GM12878 (cell line): ENCODE results near the gene BICC1. TPM values are rescaled to one million over a fixed set of nuclear protein-coding genes. Genes with fewer than 3 reads are reported as not detected.

Experiments used
- ATAC-seq: fragments of 200-7000 bp; cut with Tn5 transposase; 3 replicates; pipeline ENCODE4 v1.9.1; 2020; ENCODE audit warnings: mild to moderate bottlenecking, moderate library complexity
- BruUV-seq: library from RNA; stranded (reverse); fragments of 400-500 nt; replicated peaks from 2 replicates; lab custom pipeline; 2021; lab: Mats Ljungman, UMichigan
- CTCF ChIA-PET: fragments of 300-600 bp; sonication (Branson Sonifier 250); formaldehyde crosslinking; extraction: SDS; loops from one replicate; lab custom pipeline; 2021; ENCODE audit warnings: inconsistent platforms; lab: Yijun Ruan, JAX
- POLR2A ChIA-PET: fragments of 350-600 bp; formaldehyde crosslinking; extraction: SDS; loops from one replicate; lab custom pipeline; 2021; ENCODE audit warnings: inconsistent platforms; lab: Charles Lee
- RAD21 ChIA-PET: fragments of 300-600 bp; sonication (Branson Sonifier 250); formaldehyde crosslinking; loops from one replicate; lab custom pipeline; 2023; ENCODE audit warnings: antibody characterized with exemption; ENCODE audit not compliant: unreplicated experiment; lab: Charles Lee
- SMC1A ChIA-PET: fragments of 300-600 bp; sonication (Branson Sonifier 250); formaldehyde crosslinking; loops from one replicate; lab custom pipeline; 2023; ENCODE audit not compliant: unreplicated experiment, uncharacterized antibody; lab: Charles Lee
- DNase-seq: peaks from one replicate; pipeline ENCODE4 v3.0.0-alpha.2; 2011; ENCODE audit warnings: low read depth, low spot score
- FAIRE-seq: peaks from 3 replicates; lab custom pipeline; 2011; peaks lifted over from hg19 to GRCh38; lab: Jason Lieb, UNC
- H2AFZ ChIP-seq: 2 replicates; pipeline ENCODE4 v1.6.0; 2011; ENCODE audit warnings: low read depth, low read length, control low read depth; ENCODE audit not compliant: control insufficient read depth
- H3K27ac ChIP-seq: 2 replicates; pipeline ENCODE4 v1.5.1; 2011; ENCODE audit warnings: control low read depth; ENCODE audit not compliant: control insufficient read depth, insufficient read depth
- H3K27me3 ChIP-seq, 2 experiments: replicated peaks in 1 of 2; 2 replicates each; pipeline versions ENCODE4 v1.6.0 to v1.6.1; 2011; ENCODE audit warnings: low read length in 1 of 2; ENCODE audit not compliant: control insufficient read depth in 2 of 2, insufficient read depth in 2 of 2
- H3K36me3 ChIP-seq, 2 experiments: 2 replicates each; pipeline ENCODE4 v1.5.1; 2011; ENCODE audit warnings: low read length in 1 of 2; ENCODE audit not compliant: control insufficient read depth in 2 of 2, insufficient read depth in 2 of 2
- H3K4me1 ChIP-seq: 2 replicates; pipeline ENCODE4 v1.6.1; 2011; ENCODE audit warnings: mild to moderate bottlenecking, low read length, moderate library complexity, mixed read lengths; ENCODE audit not compliant: control insufficient read depth, insufficient read depth
- H3K4me2 ChIP-seq: 2 replicates; pipeline ENCODE4 v1.6.0; 2011; ENCODE audit warnings: control low read depth; ENCODE audit not compliant: control insufficient read depth, insufficient read depth
- H3K4me3 ChIP-seq: fragments of 200-600 bp; sonication (generic); 2 replicates; pipeline ENCODE4 v1.5.1; 2016
- H3K79me2 ChIP-seq: 2 replicates; pipeline ENCODE4 v1.6.0; 2011; ENCODE audit warnings: low read length; ENCODE audit not compliant: control insufficient read depth, insufficient read depth
- H3K9ac ChIP-seq: 2 replicates; pipeline ENCODE4 v1.8.0; 2011; ENCODE audit warnings: low read length, control low read depth, mixed read lengths; ENCODE audit not compliant: control insufficient read depth, insufficient read depth
- H3K9me3 ChIP-seq: replicated peaks from 3 replicates; pipeline ENCODE4 v1.5.1; 2011; ENCODE audit warnings: mild to moderate bottlenecking, low read length; ENCODE audit not compliant: control insufficient read depth, insufficient read depth
- H4K20me1 ChIP-seq: 2 replicates; pipeline ENCODE4 v1.6.0; 2011; ENCODE audit not compliant: control insufficient read depth, insufficient read depth
- CBX3 ChIP-seq: fragments of 200-600 bp; sonication (generic); IDR thresholded peaks from 2 replicates; pipeline ENCODE4 v1.6.1; 2016; ENCODE audit warnings: low read depth, borderline replicate concordance
- CTCF ChIP-seq, 3 experiments: IDR thresholded peaks in 2 of 3; conservative IDR thresholded peaks in 1 of 3; 2 replicates each; pipeline ENCODE4 v1.5.1; 2011; ENCODE audit warnings: low read depth in 3 of 3, low read length in 3 of 3, mild to moderate bottlenecking in 3 of 3, control low read depth in 2 of 3, moderate library complexity in 2 of 3, inconsistent platforms in 1 of 3, mixed read lengths in 1 of 3; ENCODE audit not compliant: control insufficient read depth in 2 of 3, insufficient read depth in 1 of 3; ENCODE audit errors: extremely low read depth in 1 of 3
- EP300 ChIP-seq, 2 experiments: fragments of 150-350 bp in 1 of 2; IDR thresholded peaks; 2 replicates each; pipeline ENCODE4 v1.6.1; 2011 to 2012; ENCODE audit warnings: low read depth in 2 of 2, low read length in 2 of 2, borderline replicate concordance in 1 of 2, improper control_type of control experiment in 1 of 2, inconsistent platforms in 1 of 2; ENCODE audit not compliant: control insufficient read depth in 1 of 2
- HDAC6 ChIP-seq: fragments of 200-600 bp; sonication (generic); IDR thresholded peaks from one replicate; pipeline ENCODE4 v1.8.0; 2017; ENCODE audit warnings: antibody characterized with exemption; ENCODE audit not compliant: unreplicated experiment
- MEF2B ChIP-seq: fragments of 450-650 bp; IDR thresholded peaks from 2 replicates; pipeline ENCODE4 v1.6.1; 2018; ENCODE audit warnings: mild to moderate bottlenecking, moderate library complexity; ENCODE audit not compliant: partially characterized antibody, poor library complexity, severe bottlenecking
- ZNF592 ChIP-seq: fragments of 450-650 bp; IDR thresholded peaks from 2 replicates; pipeline ENCODE4 v1.6.1; 2017; ENCODE audit warnings: mild to moderate bottlenecking, moderate library complexity
- ZNF622 ChIP-seq: fragments of 450-650 bp; IDR thresholded peaks from 2 replicates; pipeline ENCODE4 v1.6.1; 2017; ENCODE audit warnings: mild to moderate bottlenecking, inconsistent platforms
- WGBS: methylation state at CpG from one replicate; pipeline ENCODE4 v1.1.6; 2016; ENCODE audit warnings: low lambda C conversion rate; ENCODE audit not compliant: insufficient replicate concordance, insufficient coverage; ENCODE audit errors: missing lambda C conversion rate; 5-methylcytosine and 5-hydroxymethylcytosine counted together
- in situ Hi-C: fragments of 300-500 bp; cut with MboI; formaldehyde crosslinking; loops from 9 replicates; pipeline ENCODE4 v1.14.3; 2018; ENCODE audit warnings: mixed read lengths
- intact Hi-C: fragments of 100-400 bp; cut with micrococcal nuclease; formaldehyde crosslinking; loops from one replicate; pipeline ENCODE4 v1.14.2; 2022; ENCODE audit not compliant: unreplicated experiment
- polyA plus RNA-seq, 11 experiments: library from polyadenylated mRNA; depleted of rRNA in 4 of 11; unstranded in 6 of 11; stranded (reverse) in 5 of 11; fragments of >200 nt; fragmentation: Nextera tagmentation in 4 of 11; fragmentation: Illumina TruSeq in 1 of 11; extraction: Ambion mirVana in 4 of 11; extraction: Trizol in 1 of 11; gene quantifications; 1 replicate in 1 of 11; 2 replicates in 10 of 11; pipeline versions ENCODE4 v1.2.1 to v1.2.3, GENCODE V29; 2011 to 2016; ENCODE audit warnings: inconsistent platforms in 2 of 11, missing spikeins in 2 of 11, low read depth in 1 of 11
- total RNA-seq, 4 experiments: library from RNA; depleted of rRNA in 3 of 4; stranded (reverse); fragments of >200 nt in 3 of 4; fragmentation: Illumina TruSeq in 1 of 4; extraction: Trizol in 1 of 4; gene quantifications; 2 replicates each; pipeline versions ENCODE4 v1.2.1 to v1.2.3, GENCODE V29; 2013 to 2021

Gene BICC1
- total and polyA plus RNA-seq, 10 of the 15 experiments (the other 5 are each of a cell fraction or from before 2014, with no cell fraction given) = 0.01 to 0.10 (median 0.04) TPM; not detected in 5

- TF ChIP-seq MEF2B = no peak
- TF ChIP-seq CTCF (IDR thresholded peaks at IDR 0.05 in 2 of 3, conservative IDR thresholded peaks at IDR 0.05 in 1 of 3; ENCODE audit: control insufficient read depth in 2 of 3, extremely low read depth in 1 of 3, insufficient read depth in 1 of 3, low read depth in 3 of 3, low read length in 3 of 3) = peak; percentile 68 to 79 (median 75)
- no peak for TF ChIP-seq HDAC6
- no peak for TF ChIP-seq ZNF622
- no peak for TF ChIP-seq EP300 (IDR thresholded peaks at IDR 0.05; ENCODE audit: borderline replicate concordance in 1 of 2, control insufficient read depth in 1 of 2, low read depth in 2 of 2, low read length in 2 of 2)
Observed at GRCh38 chr10:58531084-58531695, 18.5 kb downstream of the BICC1 start (continued).

- no TSS peak for BruUV-seq
- Histone ChIP-seq H4K20me1 (no peaks in the 10 kb centered on the region), H3K4me3 (no peak overlapping the region), H2AFZ (no peak overlapping the region), H3K79me2 (no peaks in the 10 kb centered on the region), H3K4me1 (no peaks in the 10 kb centered on the region), H3K9me3 (no peaks in the 10 kb centered on the region), H3K27me3 (no peaks in the 10 kb centered on the region), H3K9ac (no peak overlapping the region), H3K36me3 (no peaks in the 10 kb centered on the region), H3K4me2 (no peak overlapping the region), H3K27ac (no peak overlapping the region)
- ChIA-PET CTCF (no interaction called here), RAD21 (no interaction called here), SMC1A (no interaction called here), POLR2A (no interaction called here)
- intact Hi-C loops (loop anchor here (10.0 kb wide), 2 partner anchors 239 to 1049 kb away; no protein-coding TSS in a partner anchor), in situ Hi-C loops (no loop called here)
- WGBS = 18% methylated on average over 3 of the region's 3 CpGs
- no peak for TF ChIP-seq ZNF592
- no peak for TF ChIP-seq CBX3
- DNase-seq = no peak
- FAIRE-seq = no peak
- no peak for ATAC-seq
Observed at GRCh38 chr10:58535311-58535710, 22.6 kb downstream of the BICC1 start.
